Rectal smooth muscle tissue (tissue), 1 donor: Measurements from ENCODE around the gene MRPS25.

Experiments used
- H3K27ac ChIP-seq: one replicate; pipeline ENCODE4 v1.7.0; 2013; ENCODE audit warnings: low read depth, low read length, inconsistent platforms
- H3K27me3 ChIP-seq: one replicate; pipeline ENCODE4 v1.7.0; 2013; ENCODE audit warnings: low read length; ENCODE audit not compliant: control insufficient read depth, insufficient read depth
- H3K36me3 ChIP-seq: one replicate; pipeline ENCODE4 v1.7.0; 2013; ENCODE audit warnings: low read length; ENCODE audit not compliant: control insufficient read depth, insufficient read depth
- H3K4me1 ChIP-seq: one replicate; pipeline ENCODE4 v1.7.0; 2013; ENCODE audit warnings: low read length; ENCODE audit not compliant: control insufficient read depth, insufficient read depth
- H3K4me3 ChIP-seq: one replicate; pipeline ENCODE4 v1.7.0; 2013; ENCODE audit warnings: low read length
- H3K9ac ChIP-seq: one replicate; pipeline ENCODE4 v1.7.0; 2013; ENCODE audit warnings: low read length

Gene MRPS25

DNA sequence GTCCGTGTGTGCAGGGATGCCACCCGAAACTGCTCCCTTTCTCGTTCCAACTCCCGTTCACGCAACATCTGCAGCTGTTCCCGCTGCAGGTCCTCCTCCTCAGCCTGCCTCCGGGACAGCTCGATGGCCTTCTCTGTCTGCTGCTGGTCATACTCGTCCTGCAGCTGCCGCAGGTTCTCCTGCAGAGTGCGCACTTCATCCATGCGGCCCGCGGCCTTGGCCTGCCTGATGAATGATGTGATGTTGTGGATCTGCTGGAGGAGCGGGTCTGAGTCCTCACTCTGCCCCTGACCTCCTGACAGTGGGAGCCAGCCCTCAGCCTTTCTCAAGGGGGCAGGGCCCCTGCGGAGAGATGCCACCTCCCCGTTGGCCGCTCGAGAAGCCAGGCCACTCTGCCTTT is 9.4 kb upstream of the MRPS25 start:
- H3K4me1 ChIP-seq = no peaks in the 10 kb centered on the region
- no peak overlapping the region for H3K9ac ChIP-seq
- no peaks in the 10 kb centered on the region for H3K27me3 ChIP-seq
- H3K27ac ChIP-seq = no peak overlapping the region
- peaks cover 31% of the 10 kb centered on the region for H3K36me3 ChIP-seq
- H3K4me3 ChIP-seq = no peak overlapping the region

DNA sequence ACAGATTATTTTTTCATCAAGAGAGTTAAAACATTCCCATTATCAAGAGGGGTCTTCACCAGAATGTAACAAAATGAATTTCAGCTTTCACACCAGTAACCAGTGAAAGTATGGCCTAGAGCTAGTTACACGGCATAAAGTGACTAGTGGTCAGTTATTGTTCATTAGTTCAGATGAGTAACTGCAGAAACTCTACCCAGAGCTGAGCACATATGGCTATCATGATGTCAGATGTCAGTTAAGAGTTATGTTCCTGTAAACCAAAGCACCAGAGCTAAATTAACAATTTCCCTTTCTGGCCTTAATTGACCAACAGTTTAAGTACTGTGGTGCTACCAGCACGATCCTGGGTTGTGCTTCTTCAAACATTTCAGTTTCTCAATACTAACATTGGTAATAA is 6.6 kb upstream of the MRPS25 start:
- Histone ChIP-seq H3K9ac (no peak overlapping the region), H3K36me3 (peaks cover 14% of the 10 kb centered on the region), H3K27ac (no peak overlapping the region), H3K27me3 (no peaks in the 10 kb centered on the region), H3K4me1 (no peaks in the 10 kb centered on the region), H3K4me3 (no peak overlapping the region)

DNA sequence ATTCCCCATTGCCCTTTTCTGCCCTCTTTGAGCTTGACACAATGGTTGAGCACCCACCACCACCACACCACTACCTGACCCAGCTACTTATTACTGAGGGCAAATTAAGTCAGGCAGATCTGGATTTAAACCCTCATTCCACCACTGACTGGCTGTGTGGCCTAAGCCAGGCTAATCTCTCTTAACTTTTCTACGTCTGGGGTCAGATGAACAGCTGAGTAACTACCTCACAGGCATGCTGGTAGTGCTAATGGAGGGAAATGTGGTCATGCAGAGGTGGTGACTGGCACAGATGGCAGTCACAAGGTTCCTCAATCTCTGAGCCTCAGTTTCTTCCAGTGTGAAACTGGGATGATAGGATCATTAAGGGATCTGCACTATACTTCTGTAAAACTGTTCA is 4.3 kb upstream of the MRPS25 start:
- no peaks in the 10 kb centered on the region for H3K27me3 ChIP-seq
- no peak overlapping the region for H3K27ac ChIP-seq
- no peak overlapping the region for H3K9ac ChIP-seq

GRCh38 chr3:15066467-15066866 is 1.4 kb upstream of the MRPS25 start:
- Histone ChIP-seq H3K4me3 (no peak overlapping the region), H3K27ac (no peak overlapping the region), H3K4me1 (peaks cover 12% of the 10 kb centered on the region), H3K36me3 (peaks cover 3% of the 10 kb centered on the region), H3K9ac (no peak overlapping the region), H3K27me3 (no peaks in the 10 kb centered on the region)

More for the DNA sequence above, 4.3 kb upstream of the MRPS25 start:
- Histone ChIP-seq H3K4me1 (no peaks in the 10 kb centered on the region), H3K4me3 (no peak overlapping the region), H3K36me3 (peaks cover 11% of the 10 kb centered on the region)

DNA sequence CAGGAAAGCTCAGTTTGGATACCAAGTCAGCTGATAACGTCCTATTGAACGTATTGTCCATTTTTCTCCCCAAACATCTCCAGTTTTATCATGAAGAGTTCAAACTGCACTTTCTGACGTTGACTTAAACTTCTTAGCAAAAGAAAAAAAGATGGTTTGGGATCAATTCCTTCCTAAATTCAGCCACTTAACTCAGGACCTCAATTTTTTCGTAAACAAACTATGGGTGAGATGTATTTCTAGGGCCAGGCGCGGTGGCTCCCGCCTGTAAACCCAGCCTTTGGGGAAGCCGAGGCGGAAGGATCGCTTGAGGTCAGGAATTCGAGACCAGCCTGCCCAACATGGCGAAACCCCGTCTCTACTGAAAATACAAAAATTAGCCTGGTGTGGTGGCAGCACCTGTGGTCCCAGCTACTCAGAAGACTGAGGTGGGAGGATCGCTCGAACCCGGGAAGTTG is 464 bp upstream of the MRPS25 start:
- Histone ChIP-seq H3K4me3 (peak overlapping the region; percentile 98), H3K27ac (peak overlapping the region; percentile 91), H3K36me3 (no peaks in the 10 kb centered on the region), H3K9ac (no peak overlapping the region), H3K4me1 (peaks cover 12% of the 10 kb centered on the region), H3K27me3 (no peaks in the 10 kb centered on the region)

- Histone ChIP-seq H3K27me3 (no peaks in the 10 kb centered on the region), H3K4me1 (peaks cover 12% of the 10 kb centered on the region), H3K36me3 (no peaks in the 10 kb centered on the region), H3K27ac (peak overlapping the region; percentile 91), H3K9ac (peak overlapping the region; percentile 84), H3K4me3 (peak overlapping the region; percentile 98)
Measured at GRCh38 chr3:15064299-15064834, 748 bp downstream of the MRPS25 start.

DNA sequence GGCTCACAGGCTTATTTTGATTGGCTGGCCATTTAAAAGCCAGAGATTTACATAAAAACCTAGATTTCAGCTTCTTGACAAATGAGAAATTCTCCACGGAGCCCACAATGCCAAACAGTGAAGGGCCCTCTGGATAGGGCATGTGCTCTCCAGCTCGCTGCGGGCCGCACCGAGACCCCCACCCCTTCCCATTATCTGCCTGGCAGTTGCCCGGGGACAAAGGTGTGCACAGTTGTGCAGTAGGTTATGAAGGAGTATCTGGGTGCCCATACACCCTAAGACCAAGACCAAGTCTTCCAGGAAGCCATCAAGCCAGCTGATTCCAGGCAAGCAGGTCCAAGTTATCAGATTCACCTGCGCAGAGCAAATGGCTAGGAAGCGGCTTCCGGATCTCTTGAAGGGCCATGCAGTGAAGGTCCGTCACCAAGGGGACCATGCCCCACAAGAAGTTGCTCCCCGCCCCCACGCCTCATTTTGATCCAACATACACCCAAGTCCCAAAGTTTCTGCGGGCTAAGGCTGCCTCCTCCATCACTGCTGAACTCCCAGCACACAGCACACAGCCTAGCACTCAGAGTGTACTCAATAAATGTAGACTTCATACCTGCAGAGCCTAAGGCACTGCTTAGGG is 1.3 kb downstream of the MRPS25 start:
- no peak overlapping the region for H3K27ac ChIP-seq
- H3K27me3 ChIP-seq = no peaks in the 10 kb centered on the region
- peaks cover 12% of the 10 kb centered on the region for H3K4me1 ChIP-seq
- H3K4me3 ChIP-seq = peak overlapping the region; percentile 98
- H3K9ac ChIP-seq = no peak overlapping the region
- H3K36me3 ChIP-seq = peaks cover under 1% of the 10 kb centered on the region

- H3K4me1 ChIP-seq = peaks cover 12% of the 10 kb centered on the region
- H3K4me3 ChIP-seq = peak overlapping the region; percentile 29
- H3K27ac ChIP-seq = no peak overlapping the region
- H3K9ac ChIP-seq = no peak overlapping the region
- no peaks in the 10 kb centered on the region for H3K27me3 ChIP-seq
- H3K36me3 ChIP-seq = peaks cover 3% of the 10 kb centered on the region
Measured at GRCh38 chr3:15063238-15063637, 1.9 kb downstream of the MRPS25 start.

- Histone ChIP-seq H3K27ac (no peak overlapping the region), H3K4me1 (peaks cover 12% of the 10 kb centered on the region), H3K4me3 (no peak overlapping the region), H3K27me3 (no peaks in the 10 kb centered on the region), H3K9ac (no peak overlapping the region), H3K36me3 (peaks cover 11% of the 10 kb centered on the region)
Measured at GRCh38 chr3:15060029-15060428, 5.1 kb downstream of the MRPS25 start.

GRCh38 chr3:15056676-15057404 is 8.3 kb downstream of the MRPS25 start:
- Histone ChIP-seq H3K4me3 (no peak overlapping the region), H3K9ac (no peak overlapping the region), H3K4me1 (no peaks in the 10 kb centered on the region), H3K36me3 (peaks cover 23% of the 10 kb centered on the region), H3K27me3 (no peaks in the 10 kb centered on the region), H3K27ac (no peak overlapping the region)

DNA sequence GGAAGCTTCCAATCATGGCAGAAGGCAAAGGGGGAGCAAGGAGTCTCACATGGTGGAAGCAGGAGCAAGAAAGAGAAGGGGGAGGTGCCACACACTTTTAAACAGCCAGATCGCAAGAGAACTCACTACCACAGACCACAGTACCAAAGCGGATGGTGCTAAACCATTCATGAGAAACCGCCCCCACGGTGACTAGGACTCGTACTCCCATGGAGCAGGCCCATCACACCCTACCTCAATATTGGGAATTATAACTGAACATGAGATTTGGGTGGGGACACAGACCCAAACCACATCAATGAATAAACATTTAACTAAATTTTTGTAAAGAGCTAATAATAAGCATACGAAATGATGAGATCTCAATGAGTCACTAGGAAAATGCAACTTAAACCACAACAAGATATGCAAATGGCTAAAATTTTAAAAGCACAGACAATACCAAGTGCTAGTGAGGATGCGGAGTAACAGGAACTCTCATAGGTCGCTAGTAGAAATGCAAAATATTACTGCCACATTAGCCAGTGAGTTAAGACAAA is 10.0 kb downstream of the MRPS25 start:
- Histone ChIP-seq H3K27me3 (no peaks in the 10 kb centered on the region), H3K27ac (no peak overlapping the region), H3K4me1 (no peaks in the 10 kb centered on the region), H3K36me3 (peaks cover 27% of the 10 kb centered on the region), H3K9ac (no peak overlapping the region), H3K4me3 (no peak overlapping the region)

- Histone ChIP-seq H3K4me3 (no peak overlapping the region), H3K27me3 (no peaks in the 10 kb centered on the region), H3K9ac (no peak overlapping the region), H3K27ac (no peak overlapping the region), H3K4me1 (no peaks in the 10 kb centered on the region), H3K36me3 (peaks cover 36% of the 10 kb centered on the region)
Measured at GRCh38 chr3:15053541-15053940, 11.6 kb downstream of the MRPS25 start.
